Measurements from ENCODE around the gene ARFGAP1.
A peak's percentile ranks its signal among the peaks of the same experiment; 100 is the strongest.

Gene ARFGAP1

GRCh38 chr20:63272105-63273058 is at the start of gene ARFGAP1:
ARFGAP1 (plus strand) TSS chr20:63272813; CDS start chr20:63275581, 2,768 bp downstream.
- peak; percentile 84 for DNase-seq (ENCODE audit: low spot score)

GRCh38 chr20:63223121-63223825 is 49.3 kb upstream of the ARFGAP1 start:
- no peak for DNase-seq (ENCODE audit: low spot score)

- no peak for DNase-seq (ENCODE audit: low spot score)
Measured at GRCh38 chr20:63223826-63224207, 48.8 kb upstream of the ARFGAP1 start.

- DNase-seq (ENCODE audit: low spot score), result no peak
Measured at GRCh38 chr20:63224412-63225081, 48.1 kb upstream of the ARFGAP1 start.

GRCh38 chr20:63225082-63225454 is 47.5 kb upstream of the ARFGAP1 start:
- DNase-seq (ENCODE audit: low spot score), result no peak

GRCh38 chr20:63226042-63226943 is 46.3 kb upstream of the ARFGAP1 start:
- no peak for DNase-seq (ENCODE audit: low spot score)

GRCh38 chr20:63227260-63227659 is 45.4 kb upstream of the ARFGAP1 start:
- DNase-seq (ENCODE audit: low spot score), result no peak

- DNase-seq (ENCODE audit: low spot score), result no peak
Measured at GRCh38 chr20:63228806-63229205, 43.8 kb upstream of the ARFGAP1 start.

GRCh38 chr20:63230800-63231268 is 41.8 kb upstream of the ARFGAP1 start:
- no peak for DNase-seq (ENCODE audit: low spot score)

GRCh38 chr20:63232235-63233060 is 40.2 kb upstream of the ARFGAP1 start:
- no peak for DNase-seq (ENCODE audit: low spot score)

- DNase-seq (ENCODE audit: low spot score), result no peak
Measured at GRCh38 chr20:63233061-63233344, 39.6 kb upstream of the ARFGAP1 start.

- no peak for DNase-seq (ENCODE audit: low spot score)
Measured at GRCh38 chr20:63233924-63234323, 38.7 kb upstream of the ARFGAP1 start.

GRCh38 chr20:63234693-63235398 is 37.8 kb upstream of the ARFGAP1 start:
- DNase-seq (ENCODE audit: low spot score), result no peak

- DNase-seq (ENCODE audit: low spot score), result no peak
Measured at GRCh38 chr20:63235399-63235983, 37.1 kb upstream of the ARFGAP1 start, which contains the start of gene BIRC7. BIRC7 (plus strand) TSS chr20:63235905; CDS start chr20:63236097, 192 bp downstream.

GRCh38 chr20:63236116-63236837 is 36.3 kb upstream of the ARFGAP1 start:
- no peak for DNase-seq (ENCODE audit: low spot score)

- DNase-seq (ENCODE audit: low spot score), result no peak
Measured at GRCh38 chr20:63238031-63238430, 34.6 kb upstream of the ARFGAP1 start.

GRCh38 chr20:63238514-63239125 is 34.0 kb upstream of the ARFGAP1 start:
- DNase-seq (ENCODE audit: low spot score), result no peak

GRCh38 chr20:63239431-63239830 is 33.2 kb upstream of the ARFGAP1 start:
- DNase-seq (ENCODE audit: low spot score), result no peak

Measured in putamen (tissue), 1 donor.